HEK293T (cell line): ENCODE results near the gene SMR3A.

Experiments used
- CTCF ChIA-PET: fragments of 350-600 bp; formaldehyde crosslinking; extraction: SDS; loops from one replicate; lab custom pipeline; 2021; ENCODE audit warnings: antibody characterized with exemption, inconsistent platforms; lab: Yijun Ruan, JAX
- POLR2A ChIA-PET: fragments of 350-600 bp; formaldehyde crosslinking; extraction: SDS; loops from one replicate; lab custom pipeline; 2020; ENCODE audit warnings: antibody characterized with exemption, inconsistent platforms; lab: Yijun Ruan, JAX
- DNase-seq: peaks from one replicate; pipeline ENCODE4 v3.0.0; 2012; ENCODE audit warnings: mixed read lengths; ENCODE audit errors: extremely low spot score
- ARNT ChIP-seq: fragments of 450-650 bp; IDR thresholded peaks from 2 replicates; pipeline ENCODE4 v1.6.1; 2017; ENCODE audit warnings: mild to moderate bottlenecking
- BHLHE40 ChIP-seq: fragments of 450-650 bp; IDR thresholded peaks from 2 replicates; pipeline ENCODE4 v1.6.1; 2016; ENCODE audit warnings: mild to moderate bottlenecking, moderate library complexity, borderline replicate concordance
- CTBP1 ChIP-seq: fragments of 450-650 bp; IDR thresholded peaks from 2 replicates; pipeline ENCODE4 v1.6.1; 2016; ENCODE audit warnings: borderline replicate concordance
- ELF4 ChIP-seq: fragments of 450-650 bp; IDR thresholded peaks from 2 replicates; pipeline ENCODE4 v1.6.1; 2017; ENCODE audit warnings: antibody characterized with exemption
- FOXA1 ChIP-seq: fragments of 450-650 bp; IDR thresholded peaks from 2 replicates; pipeline ENCODE4 v1.6.1; 2016; ENCODE audit warnings: mild to moderate bottlenecking
- FOXK2 ChIP-seq: fragments of 450-650 bp; IDR thresholded peaks from 2 replicates; pipeline ENCODE4 v1.6.1; 2016; ENCODE audit warnings: mild to moderate bottlenecking
- FOXM1 ChIP-seq: fragments of 450-650 bp; IDR thresholded peaks from 2 replicates; pipeline ENCODE4 v1.6.1; 2017; ENCODE audit warnings: mild to moderate bottlenecking, borderline replicate concordance
- HDGF ChIP-seq: fragments of 450-650 bp; IDR thresholded peaks from 2 replicates; pipeline ENCODE4 v1.6.1; 2017; ENCODE audit warnings: antibody characterized with exemption, borderline replicate concordance
- L3MBTL2 ChIP-seq: fragments of 450-650 bp; conservative IDR thresholded peaks from 2 replicates; pipeline ENCODE4 v1.6.1; 2016; ENCODE audit warnings: mild to moderate bottlenecking
- LEF1 ChIP-seq: fragments of 450-650 bp; IDR thresholded peaks from 2 replicates; pipeline ENCODE4 v1.6.1; 2017; ENCODE audit warnings: mild to moderate bottlenecking, borderline replicate concordance
- NFRKB ChIP-seq: fragments of 450-650 bp; IDR thresholded peaks from 2 replicates; pipeline ENCODE4 v1.6.1; 2016; ENCODE audit warnings: mild to moderate bottlenecking, moderate library complexity
- SP1 ChIP-seq: fragments of 450-650 bp; IDR thresholded peaks from 2 replicates; pipeline ENCODE4 v1.6.1; 2017
- SUZ12 ChIP-seq: fragments of 450-650 bp; IDR thresholded peaks from 2 replicates; pipeline ENCODE4 v1.6.1; 2016; ENCODE audit warnings: mild to moderate bottlenecking
- TARDBP ChIP-seq: fragments of 450-650 bp; IDR thresholded peaks from 2 replicates; pipeline ENCODE4 v1.6.1; 2016
- ZNF384 ChIP-seq: fragments of 450-650 bp; IDR thresholded peaks from 2 replicates; pipeline ENCODE4 v1.6.1; 2016
- TF ChIP-seq, protein P1 (sequence below): fragments of 450-650 bp; IDR thresholded peaks from 2 replicates; pipeline ENCODE4 v1.6.1; 2016

SMR3A gene

GRCh38 chr4:70371987-70372386 is 11.4 kb downstream of the SMR3A start:
- ChIA-PET POLR2A (no interaction called here), CTCF (no interaction called here)
- no peak for DNase-seq

GRCh38 chr4:70372760-70373159 is 12.2 kb downstream of the SMR3A start:
- CTCF ChIA-PET, result no interaction called here
- DNase-seq, result no peak
- TF ChIP-seq SP1 (no peak), SUZ12 (no peak)
- POLR2A ChIA-PET, result no interaction called here

More at GRCh38 chr4:70371987-70372386, 11.4 kb downstream of the SMR3A start:
- TF ChIP-seq FOXK2 (no peak), LEF1 (no peak), CTBP1 (no peak), HDGF (no peak), TARDBP (no peak), ELF4 (no peak), L3MBTL2 (no peak), SP1 (no peak), ARNT (no peak), BHLHE40 (no peak), SUZ12 (no peak), ZNF384 (no peak)

DNA sequence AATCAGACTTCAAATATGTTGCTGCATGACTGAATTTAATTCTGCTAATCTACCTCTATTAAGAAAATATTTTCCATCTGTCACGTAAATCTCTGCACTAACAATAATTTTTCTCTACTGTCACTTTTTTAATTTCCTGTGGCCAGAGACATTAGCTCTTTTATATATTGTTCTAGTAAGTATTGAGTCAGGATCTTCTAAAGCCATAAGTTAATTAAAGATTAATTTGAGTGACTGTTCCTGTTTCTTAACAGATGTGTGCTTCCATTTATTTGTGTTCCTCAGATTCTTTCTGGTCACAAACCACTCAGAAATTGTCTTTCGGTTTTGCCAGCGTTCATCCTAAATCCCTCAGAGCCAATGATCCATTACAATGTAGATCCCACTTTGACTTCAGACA is 20.0 kb downstream of the SMR3A start:
- DNase-seq, result no peak
- POLR2A ChIA-PET, result no interaction called here
- no peak for TF ChIP-seq SUZ12
- no peak for TF ChIP-seq FOXK2
- TF ChIP-seq, protein P1, sequence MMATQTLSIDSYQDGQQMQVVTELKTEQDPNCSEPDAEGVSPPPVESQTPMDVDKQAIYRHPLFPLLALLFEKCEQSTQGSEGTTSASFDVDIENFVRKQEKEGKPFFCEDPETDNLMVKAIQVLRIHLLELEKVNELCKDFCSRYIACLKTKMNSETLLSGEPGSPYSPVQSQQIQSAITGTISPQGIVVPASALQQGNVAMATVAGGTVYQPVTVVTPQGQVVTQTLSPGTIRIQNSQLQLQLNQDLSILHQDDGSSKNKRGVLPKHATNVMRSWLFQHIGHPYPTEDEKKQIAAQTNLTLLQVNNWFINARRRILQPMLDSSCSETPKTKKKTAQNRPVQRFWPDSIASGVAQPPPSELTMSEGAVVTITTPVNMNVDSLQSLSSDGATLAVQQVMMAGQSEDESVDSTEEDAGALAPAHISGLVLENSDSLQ, result no peak
- TF ChIP-seq CTBP1, result no peak
- TF ChIP-seq FOXA1, result no peak
- TF ChIP-seq BHLHE40, result no peak
- TF ChIP-seq ZNF384, result no peak
- no peak for TF ChIP-seq L3MBTL2
- TF ChIP-seq HDGF, result no peak
- TF ChIP-seq NFRKB, result no peak
- TF ChIP-seq TARDBP, result no peak
- TF ChIP-seq LEF1, result no peak
- no peak for TF ChIP-seq ARNT
- no peak for TF ChIP-seq FOXM1
- no peak for TF ChIP-seq ELF4
- no peak for TF ChIP-seq SP1
- CTCF ChIA-PET, result no interaction called here

DNA sequence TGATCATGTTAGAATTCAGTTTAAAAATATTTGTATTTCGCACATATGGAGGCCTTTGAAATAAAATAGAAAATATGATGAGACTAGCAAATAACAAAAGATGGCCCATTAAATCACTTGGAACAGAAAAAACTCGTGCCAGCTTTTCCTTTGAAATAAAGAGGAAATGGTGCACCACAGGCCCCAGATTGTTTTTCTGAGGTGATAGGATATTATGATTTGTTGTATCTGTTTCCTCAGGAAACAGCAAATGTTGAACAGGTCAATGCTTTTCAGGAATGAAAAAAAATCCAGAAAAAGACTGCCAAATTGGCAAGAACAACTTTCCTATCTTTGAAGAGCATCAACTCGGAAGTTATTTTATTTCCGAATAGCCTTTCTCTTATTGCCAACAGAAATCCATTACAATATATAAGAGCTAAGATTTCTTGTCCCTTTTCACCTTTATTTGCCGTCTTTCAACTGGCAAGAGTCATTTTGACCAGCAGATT is 22.2 kb downstream of the SMR3A start, which contains the start of gene SMR3B:
SMR3B (plus strand) TSS at position 441 of the 491 bp plus-strand sequence. CDS start 1,380 bp downstream, outside the sequence.
- TF ChIP-seq BHLHE40 (no peak), L3MBTL2 (no peak), SUZ12 (no peak), LEF1 (no peak), ELF4 (no peak), NFRKB (no peak), HDGF (no peak), TARDBP (no peak), CTBP1 (no peak), ZNF384 (no peak), FOXA1 (no peak), FOXM1 (no peak)
- DNase-seq, result no peak
- ChIA-PET POLR2A (no interaction called here), CTCF (interaction anchor here (0.6 kb wide), 1 partner anchor 15 kb away, joined by 3 read pairs; no protein-coding TSS in a partner anchor)

GRCh38 chr4:70392057-70392776 is 31.7 kb downstream of the SMR3A start:
- TF ChIP-seq ELF4 (no peak), SP1 (no peak), FOXM1 (no peak), L3MBTL2 (no peak)
- DNase-seq, result no peak
- POLR2A ChIA-PET, result no interaction called here
- CTCF ChIA-PET, result no interaction called here

DNA sequence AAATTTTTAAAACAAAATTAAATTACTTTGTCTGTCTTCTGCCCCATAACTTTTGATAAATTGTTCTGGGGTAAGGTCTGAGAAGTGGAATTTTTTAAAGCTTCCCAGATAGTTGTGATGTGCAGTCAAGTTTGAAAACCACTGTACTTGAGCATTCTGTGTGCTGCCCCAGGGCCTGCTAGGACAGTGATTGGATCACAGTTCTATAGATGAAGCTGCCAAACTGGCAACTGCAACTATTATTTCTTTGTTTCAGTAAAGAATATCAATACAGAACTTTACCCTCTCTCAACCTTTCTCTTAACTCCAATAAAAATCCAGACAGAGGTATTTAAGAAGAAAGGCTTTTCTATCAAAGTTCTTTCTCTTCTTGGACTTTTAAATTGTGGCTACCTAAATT is 37.0 kb downstream of the SMR3A start, which contains the start of gene OPRPN:
OPRPN (plus strand) TSS at position 361 of the 400 bp plus-strand sequence. CDS start 1,346 bp downstream, outside the sequence.
- TF ChIP-seq HDGF, result no peak
- TF ChIP-seq FOXK2, result no peak
- TF ChIP-seq LEF1, result no peak
- no peak for TF ChIP-seq ARNT
- TF ChIP-seq TARDBP, result no peak
- TF ChIP-seq SP1, result no peak
- TF ChIP-seq NFRKB, result no peak
- TF ChIP-seq ELF4, result no peak
- no peak for TF ChIP-seq SUZ12
- no peak for TF ChIP-seq FOXA1
- ChIA-PET POLR2A (no interaction called here), CTCF (no interaction called here)
- no peak for DNase-seq

DNA sequence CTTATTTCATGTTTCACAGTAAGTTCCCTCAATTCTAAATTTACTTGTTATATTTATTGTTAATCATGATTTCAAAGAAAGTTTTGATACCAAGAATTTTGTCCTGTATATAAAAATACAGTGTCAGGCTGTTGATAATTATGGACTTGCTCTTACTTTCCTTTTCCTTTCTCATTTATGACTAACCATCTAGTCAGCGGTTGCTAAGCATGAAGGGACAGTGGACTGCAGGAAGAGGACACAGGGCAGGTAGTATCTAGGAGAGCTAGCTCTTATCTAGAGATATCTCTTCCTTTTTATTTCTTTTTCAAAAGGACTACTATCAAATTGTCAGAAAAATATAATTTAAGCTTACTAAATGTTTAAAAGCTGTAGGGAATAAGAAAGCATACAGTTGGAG is 38.8 kb downstream of the SMR3A start:
- CTCF ChIA-PET, result no interaction called here
- no peak for DNase-seq
- POLR2A ChIA-PET, result no interaction called here
- no peak for TF ChIP-seq FOXK2
- TF ChIP-seq, protein P1, result no peak
- no peak for TF ChIP-seq ELF4
- TF ChIP-seq L3MBTL2, result no peak
- TF ChIP-seq TARDBP, result no peak
